Nephron (organoid): ENCODE results near the gene EHBP1.

Experiments used
- H3K27ac Mint-ChIP-seq, 3 experiments: 2 replicates each; pipeline ENCODE4 v1.8.0; 2020; ENCODE audit warnings: mixed read lengths in 3 of 3, mild to moderate bottlenecking in 2 of 3, moderate library complexity in 1 of 3
- H3K27me3 Mint-ChIP-seq: 2 replicates; pipeline ENCODE4 v1.8.0; 2021; ENCODE audit warnings: low read depth, mild to moderate bottlenecking, moderate library complexity, mixed read lengths
- H3K36me3 Mint-ChIP-seq: 2 replicates; pipeline ENCODE4 v1.8.0; 2020; ENCODE audit warnings: low read depth, mixed read lengths
- H3K4me1 Mint-ChIP-seq: 2 replicates; pipeline ENCODE4 v1.8.0; 2020; ENCODE audit warnings: mixed read lengths
- H3K4me3 Mint-ChIP-seq, 3 experiments: 2 replicates each; pipeline ENCODE4 v1.8.0; 2020; ENCODE audit warnings: mild to moderate bottlenecking in 3 of 3, mixed read lengths in 3 of 3, moderate library complexity in 2 of 3
- H3K9me3 Mint-ChIP-seq: 2 replicates; pipeline ENCODE4 v1.8.0; 2020; ENCODE audit warnings: mixed read lengths
- CTCF ChIP-seq, 3 experiments: fragments of 200-600 bp; sonication (generic); IDR thresholded peaks; one replicate each; pipeline ENCODE4 v1.5.0; 2021; ENCODE audit warnings: antibody characterized with exemption in 3 of 3; ENCODE audit not compliant: unreplicated experiment in 3 of 3

The EHBP1 gene

DNA sequence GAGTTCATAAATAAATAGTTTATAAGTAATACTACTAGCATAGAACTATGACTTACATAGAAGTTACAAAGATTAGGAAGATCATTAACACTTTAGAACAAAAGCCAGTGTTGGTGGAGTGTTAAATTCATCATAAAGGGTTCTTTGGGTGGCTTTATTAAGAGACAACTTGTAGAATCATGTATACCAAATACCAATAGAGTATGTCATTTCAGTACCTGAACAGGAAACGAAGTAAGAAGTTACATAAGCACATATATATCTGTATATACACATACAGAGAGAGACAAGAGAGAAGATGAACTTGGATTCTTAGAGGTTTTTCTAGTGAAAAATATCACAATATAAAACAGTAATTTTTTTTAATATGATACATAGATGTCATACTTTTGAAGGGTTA is 262.7 kb downstream of the EHBP1 start:
- no peak overlapping the region for H3K4me3 Mint-ChIP-seq
- no peaks in the 10 kb centered on the region for H3K27me3 Mint-ChIP-seq
- H3K27ac Mint-ChIP-seq: no peak overlapping the region
- TF ChIP-seq CTCF (IDR thresholded peaks at IDR 0.05; ENCODE audit: unreplicated experiment in 3 of 3): no peak
- H3K36me3 Mint-ChIP-seq: peaks cover 4% of the 10 kb centered on the region
- H3K4me1 Mint-ChIP-seq: no peaks in the 10 kb centered on the region
- no peaks in the 10 kb centered on the region for H3K9me3 Mint-ChIP-seq

DNA sequence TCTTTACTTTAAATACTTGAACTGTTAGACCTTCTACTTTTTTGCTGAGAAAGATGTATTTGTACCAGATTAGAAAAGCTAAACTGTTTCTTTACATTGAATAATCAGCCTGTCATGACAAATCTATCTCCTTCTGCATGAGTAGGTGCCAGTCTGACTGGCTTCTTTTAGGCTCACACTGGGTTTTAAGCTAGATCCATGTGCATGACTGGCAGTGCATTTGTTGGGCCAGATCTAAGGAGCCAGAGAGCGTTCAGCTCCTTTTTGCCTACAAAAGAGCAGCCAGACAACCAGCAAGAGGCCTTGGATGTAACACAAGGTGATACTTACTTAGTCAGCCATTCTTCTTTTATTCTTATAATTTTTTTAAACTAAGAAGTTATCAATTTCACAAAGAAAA is 263.2 kb downstream of the EHBP1 start:
- Mint-ChIP-seq H3K4me3 (no peak overlapping the region), H3K36me3 (peaks cover 4% of the 10 kb centered on the region), H3K9me3 (no peaks in the 10 kb centered on the region), H3K4me1 (no peaks in the 10 kb centered on the region), H3K27me3 (no peaks in the 10 kb centered on the region), H3K27ac (no peak overlapping the region)
- no peak for TF ChIP-seq CTCF (IDR thresholded peaks at IDR 0.05; ENCODE audit: unreplicated experiment in 3 of 3)

GRCh38 chr2:62971936-62972335 is 266.4 kb downstream of the EHBP1 start:
- no peak overlapping the region for H3K4me3 Mint-ChIP-seq
- H3K27ac Mint-ChIP-seq: no peak overlapping the region
- H3K4me1 Mint-ChIP-seq: no peaks in the 10 kb centered on the region
- H3K36me3 Mint-ChIP-seq: peaks cover 14% of the 10 kb centered on the region
- H3K9me3 Mint-ChIP-seq: no peaks in the 10 kb centered on the region
- TF ChIP-seq CTCF (IDR thresholded peaks at IDR 0.05; ENCODE audit: unreplicated experiment in 3 of 3): no peak
- no peaks in the 10 kb centered on the region for H3K27me3 Mint-ChIP-seq

DNA sequence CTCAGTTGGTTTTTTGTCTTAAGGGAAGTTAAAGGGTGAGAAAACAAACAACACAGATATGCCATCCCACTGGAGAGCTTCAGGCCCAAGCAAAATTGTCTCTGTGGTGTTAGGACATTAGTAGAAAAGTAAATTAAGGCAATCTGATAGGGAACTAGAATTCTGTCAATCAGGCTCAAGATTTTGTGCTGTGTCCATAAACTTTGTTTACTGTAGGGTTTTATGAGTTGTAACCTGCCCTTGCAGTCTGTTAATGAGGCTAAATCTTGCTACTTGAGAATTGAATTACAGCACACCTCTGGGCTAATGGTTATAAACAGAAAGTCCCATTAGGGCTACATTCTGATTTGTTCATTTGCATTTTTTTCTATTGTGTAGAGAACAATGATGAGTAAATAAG is 267.1 kb downstream of the EHBP1 start:
- Mint-ChIP-seq H3K36me3 (peaks cover 14% of the 10 kb centered on the region), H3K9me3 (no peaks in the 10 kb centered on the region), H3K4me3 (no peak overlapping the region), H3K4me1 (no peaks in the 10 kb centered on the region), H3K27me3 (no peaks in the 10 kb centered on the region), H3K27ac (no peak overlapping the region)
- TF ChIP-seq CTCF (IDR thresholded peaks at IDR 0.05; ENCODE audit: unreplicated experiment in 3 of 3): no peak

DNA sequence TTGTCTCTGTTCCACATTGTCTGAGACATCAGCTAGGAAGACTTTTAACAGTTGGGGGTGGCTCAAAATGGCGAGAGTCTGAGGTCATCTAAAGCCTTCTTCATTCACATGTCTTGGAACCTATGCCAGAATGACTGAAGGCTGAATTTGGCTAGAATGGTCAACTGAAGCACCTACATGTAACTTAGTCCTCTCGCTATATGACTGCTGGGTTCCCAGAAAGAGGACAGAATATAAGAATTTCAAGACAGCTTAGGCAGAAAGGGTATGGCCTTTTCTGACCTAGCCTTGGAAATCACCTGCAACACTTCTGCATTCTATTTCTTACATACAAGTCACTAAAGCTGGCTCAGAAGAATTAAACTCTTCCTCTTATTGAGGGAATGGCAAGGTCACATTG is 269.5 kb downstream of the EHBP1 start:
- Mint-ChIP-seq H3K27ac (no peak overlapping the region), H3K9me3 (no peaks in the 10 kb centered on the region), H3K36me3 (peaks cover 17% of the 10 kb centered on the region), H3K4me1 (no peaks in the 10 kb centered on the region), H3K4me3 (no peak overlapping the region), H3K27me3 (no peaks in the 10 kb centered on the region)
- TF ChIP-seq CTCF (IDR thresholded peaks at IDR 0.05; ENCODE audit: unreplicated experiment in 3 of 3): no peak

GRCh38 chr2:62991605-62992004 is 286.1 kb downstream of the EHBP1 start:
- peaks cover 11% of the 10 kb centered on the region for H3K36me3 Mint-ChIP-seq

More at GRCh38 chr2:62991605-62992004, 286.1 kb downstream of the EHBP1 start:
- Mint-ChIP-seq H3K4me1 (no peaks in the 10 kb centered on the region), H3K27ac (no peak overlapping the region), H3K4me3 (no peak overlapping the region), H3K27me3 (no peaks in the 10 kb centered on the region), H3K9me3 (no peaks in the 10 kb centered on the region)
- TF ChIP-seq CTCF (IDR thresholded peaks at IDR 0.05; ENCODE audit: unreplicated experiment in 3 of 3): no peak
